Skeletal muscle tissue (tissue), 4 donors: ENCODE measurements around the gene SLC17A7. TPM values are rescaled to one million over a fixed set of nuclear protein-coding genes. Genes with fewer than 3 reads are reported as not detected.
"Not testable (repeated sequence)": the region's sequence is repeated elsewhere in the genome, so short reads cannot be mapped to it uniquely, and the experiment has no call there.

Experiments
- H3K27ac ChIP-seq: one replicate; pipeline ENCODE4 v1.7.0; 2013; ENCODE audit warnings: mild to moderate bottlenecking, low read depth, low read length, inconsistent platforms
- H3K27me3 ChIP-seq, 3 donors: one replicate each; pipeline ENCODE4 v1.7.0; 2013; ENCODE audit warnings: low read length in 3 of 3; ENCODE audit not compliant: control insufficient read depth in 3 of 3, insufficient read depth in 3 of 3
- H3K36me3 ChIP-seq, 3 donors: one replicate each; pipeline ENCODE4 v1.7.0; 2013; ENCODE audit warnings: low read length in 3 of 3; ENCODE audit not compliant: control insufficient read depth in 3 of 3, insufficient read depth in 3 of 3
- H3K4me1 ChIP-seq, 3 donors: one replicate each; pipeline ENCODE4 v1.7.0; 2013; ENCODE audit warnings: low read length in 3 of 3, mild to moderate bottlenecking in 3 of 3; ENCODE audit not compliant: control insufficient read depth in 3 of 3, insufficient read depth in 3 of 3
- H3K4me3 ChIP-seq, 3 donors: one replicate each; pipeline ENCODE4 v1.7.0; 2013; ENCODE audit warnings: low read length in 3 of 3
- H3K9ac ChIP-seq, 3 donors: one replicate each; pipeline ENCODE4 v1.7.0; 2013; ENCODE audit warnings: low read length in 3 of 3, mild to moderate bottlenecking in 3 of 3, moderate library complexity in 2 of 3, low read depth in 1 of 3
- H3K9me3 ChIP-seq, 3 donors: one replicate each; pipeline ENCODE4 v1.7.0; 2013; ENCODE audit warnings: low read length in 3 of 3; ENCODE audit not compliant: control insufficient read depth in 3 of 3
- total RNA-seq: library from RNA; depleted of rRNA; stranded (reverse); fragments of >200 nt; gene quantifications from one replicate; pipeline ENCODE4 v1.2.3, GENCODE V29; 2014
- donor health status: Osteomylitis.

SLC17A7 gene
- total RNA-seq, 1 donor from 2014 or later = 1.0 TPM

- H3K27me3 ChIP-seq = no peaks in the 10 kb centered on the region
- H3K27ac ChIP-seq = no peak overlapping the region
- H3K36me3 ChIP-seq = peaks cover 3 to 5% (median 4%) of the 10 kb centered on the region in 3 donors
- H3K4me1 ChIP-seq = peaks cover 21 to 29% (median 25%) of the 10 kb centered on the region in 3 donors
- no peak overlapping the region for H3K9ac ChIP-seq
- no peaks in the 10 kb centered on the region for H3K9me3 ChIP-seq
- no peak overlapping the region for H3K4me3 ChIP-seq
Observed at GRCh38 chr19:49469828-49470614, 28.7 kb upstream of the SLC17A7 start.

- H3K27me3 ChIP-seq = no peaks in the 10 kb centered on the region
- no peak overlapping the region for H3K9ac ChIP-seq
- H3K4me3 ChIP-seq = no peak overlapping the region
- H3K4me1 ChIP-seq = peaks cover 12 to 23% (median 18%) of the 10 kb centered on the region in 3 donors
- H3K36me3 ChIP-seq = peaks cover 3 to 6% (median 4%) of the 10 kb centered on the region in 3 donors
- peak overlapping the region; percentile 60 for H3K27ac ChIP-seq
- no peaks in the 10 kb centered on the region for H3K9me3 ChIP-seq
Observed at GRCh38 chr19:49468746-49469447, 27.6 kb upstream of the SLC17A7 start.

GRCh38 chr19:49468199-49468598 is 26.9 kb upstream of the SLC17A7 start:
- H3K9ac ChIP-seq = no peak overlapping the region
- no peak overlapping the region for H3K4me3 ChIP-seq
- H3K27me3 ChIP-seq = no peaks in the 10 kb centered on the region
- no peaks in the 10 kb centered on the region for H3K9me3 ChIP-seq
- peaks cover 7 to 17% (median 12%) of the 10 kb centered on the region in 3 donors for H3K4me1 ChIP-seq
- peak overlapping the region; percentile 60 for H3K27ac ChIP-seq
- peaks cover 3 to 6% (median 4%) of the 10 kb centered on the region in 3 donors for H3K36me3 ChIP-seq

- Histone ChIP-seq H3K9ac (no peak overlapping the region), H3K27ac (no peak overlapping the region), H3K36me3 (peaks cover 3 to 6% (median 6%) of the 10 kb centered on the region in 3 donors), H3K9me3 (no peaks in the 10 kb centered on the region), H3K4me1 (peaks cover 7 to 12% (median 9%) of the 10 kb centered on the region in 3 donors), H3K27me3 (no peaks in the 10 kb centered on the region), H3K4me3 (no peak overlapping the region)
Observed at GRCh38 chr19:49465371-49465770, 24.0 kb upstream of the SLC17A7 start.

GRCh38 chr19:49463960-49464740 is 22.8 kb upstream of the SLC17A7 start:
- no peaks in the 10 kb centered on the region for H3K9me3 ChIP-seq
- peaks cover 7 to 8% (median 8%) of the 10 kb centered on the region in 3 donors for H3K4me1 ChIP-seq
- no peaks in the 10 kb centered on the region for H3K27me3 ChIP-seq
- H3K36me3 ChIP-seq = peaks cover 3 to 6% (median 6%) of the 10 kb centered on the region in 3 donors
- H3K27ac ChIP-seq = no peak overlapping the region
- no peak overlapping the region for H3K4me3 ChIP-seq
- H3K9ac ChIP-seq = no peak overlapping the region

GRCh38 chr19:49462492-49462891 is 21.2 kb upstream of the SLC17A7 start:
- no peaks in the 10 kb centered on the region for H3K9me3 ChIP-seq
- H3K36me3 ChIP-seq = peaks cover 0 to 6% (median 6%) of the 10 kb centered on the region in 3 donors
- no peak overlapping the region for H3K4me3 ChIP-seq
- no peak overlapping the region for H3K9ac ChIP-seq
- H3K27me3 ChIP-seq = no peaks in the 10 kb centered on the region
- peaks cover 0 to 4% (median 4%) of the 10 kb centered on the region in 3 donors for H3K4me1 ChIP-seq
- H3K27ac ChIP-seq = no peak overlapping the region

- Histone ChIP-seq H3K9me3 (no peaks in the 10 kb centered on the region), H3K9ac (no peak overlapping the region), H3K36me3 (peaks cover 0 to 6% (median 6%) of the 10 kb centered on the region in 3 donors)
Observed at GRCh38 chr19:49461656-49462055, 20.3 kb upstream of the SLC17A7 start.

GRCh38 chr19:49461130-49461529 is 19.8 kb upstream of the SLC17A7 start:
- H3K4me3 ChIP-seq, H3K27ac ChIP-seq, H3K27me3 ChIP-seq, H3K9me3 ChIP-seq, H3K9ac ChIP-seq, H3K4me1 ChIP-seq, H3K36me3 ChIP-seq: not testable (repeated sequence)

More at GRCh38 chr19:49461656-49462055, 20.3 kb upstream of the SLC17A7 start:
- no peaks in the 10 kb centered on the region for H3K27me3 ChIP-seq
- peaks cover 0 to 4% (median 4%) of the 10 kb centered on the region in 3 donors for H3K4me1 ChIP-seq
- no peak overlapping the region for H3K27ac ChIP-seq
- H3K4me3 ChIP-seq = no peak overlapping the region

- H3K4me3 ChIP-seq = no peak overlapping the region
- H3K27ac ChIP-seq = no peak overlapping the region
- peaks cover 0 to 2% (median 0%) of the 10 kb centered on the region in 3 donors for H3K36me3 ChIP-seq
- no peak overlapping the region for H3K9ac ChIP-seq
- no peaks in the 10 kb centered on the region for H3K27me3 ChIP-seq
- peaks cover 4 to 13% (median 5%) of the 10 kb centered on the region in 3 donors for H3K4me1 ChIP-seq
- no peaks in the 10 kb centered on the region for H3K9me3 ChIP-seq
Observed at GRCh38 chr19:49459388-49459787, 18.1 kb upstream of the SLC17A7 start.
